ENCODE data around the gene PPP3R2. TPM values are rescaled to one million over a fixed set of nuclear protein-coding genes. Genes with fewer than 3 reads are reported as not detected.

The PPP3R2 gene
- polyA plus RNA-seq, 2 donors: not detected

DNA sequence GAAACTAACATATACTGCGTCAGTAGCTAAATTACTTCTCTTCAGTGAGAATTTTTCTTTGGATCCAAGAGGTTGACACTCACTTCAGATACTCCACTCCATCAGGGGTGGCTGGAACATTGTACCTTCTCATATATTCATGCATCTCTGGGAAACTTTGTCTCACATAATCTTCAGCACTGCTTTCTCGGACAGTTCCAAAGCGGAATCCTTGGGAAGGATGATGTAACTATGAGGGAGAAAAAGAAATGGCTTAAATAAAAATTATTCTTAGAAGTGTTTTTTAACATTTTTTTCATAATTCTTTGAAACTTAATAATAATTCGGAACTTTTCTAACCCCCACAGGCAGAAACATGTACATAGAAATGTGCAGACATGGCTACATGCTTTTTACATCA is 33.4 kb upstream of the PPP3R2 start:
- WGBS, 2 donors: 69 to 75% methylated on average over 4 of the region's 4 CpGs
- H3K36me3 ChIP-seq (ENCODE audit: control insufficient read depth in 2 of 2, insufficient read depth in 2 of 2, low read length in 1 of 2): no peaks in the 10 kb centered on the region
- H3K9me3 ChIP-seq (ENCODE audit: control insufficient read depth in 2 of 2, insufficient read depth in 1 of 2, low read depth in 1 of 2, low read length in 1 of 2): no peaks in the 10 kb centered on the region
- H3K4me1 ChIP-seq (ENCODE audit: control insufficient read depth in 2 of 2, insufficient read depth in 2 of 2, low read length in 1 of 2): no peaks in the 10 kb centered on the region
- H3K4me3 ChIP-seq (ENCODE audit: low read depth in 1 of 2, low read length in 2 of 2): no peak overlapping the region
- H3K27me3 ChIP-seq (ENCODE audit: control insufficient read depth in 1 of 2, insufficient read depth in 2 of 2, low read length in 2 of 2): no peaks in the 10 kb centered on the region
- no peak overlapping the region for H3K27ac ChIP-seq (ENCODE audit: low read depth in 2 of 2, low read length in 1 of 2)

DNA sequence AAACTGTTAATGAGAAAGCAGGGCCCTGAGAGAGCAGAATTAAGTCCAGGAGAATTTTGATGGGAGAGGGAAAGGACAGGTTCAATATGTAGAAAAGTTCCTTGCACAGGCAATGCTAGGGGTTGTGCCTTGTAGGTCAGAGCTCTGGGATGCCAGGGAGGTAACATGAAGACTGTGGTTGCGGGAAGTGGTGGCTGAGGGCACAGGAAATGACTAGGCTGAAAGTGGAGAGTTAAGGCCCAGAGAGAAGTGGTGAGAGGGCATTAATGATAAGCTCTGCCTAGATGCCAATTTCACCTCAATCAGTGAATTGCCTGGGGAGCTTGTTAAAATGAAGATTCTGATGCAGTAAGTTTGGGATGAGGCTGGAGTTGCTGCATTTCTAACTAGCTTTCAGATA is 31.5 kb upstream of the PPP3R2 start:
- 75 to 84% methylated on average over 1 of the region's 1 CpG for WGBS, 2 donors

DNA sequence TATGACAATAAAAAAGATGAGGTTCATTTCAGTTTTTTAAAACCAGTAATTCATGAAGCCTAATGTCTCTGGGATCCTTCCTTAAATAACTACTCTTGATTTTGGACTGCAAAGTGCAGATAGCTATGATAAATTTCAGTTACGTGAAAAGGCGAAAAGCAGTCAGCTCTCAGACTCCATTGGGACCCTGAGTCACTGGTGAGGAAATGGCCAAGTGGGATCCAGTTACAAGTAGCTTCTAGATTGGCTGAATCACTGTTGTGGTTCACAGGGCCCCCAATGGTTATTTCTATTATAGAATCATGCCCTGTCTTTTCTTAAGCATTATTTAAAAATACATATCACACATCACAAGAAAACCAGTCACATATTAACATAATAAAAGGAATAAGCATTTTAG is 31.1 kb upstream of the PPP3R2 start:
- H3K4me3 ChIP-seq (ENCODE audit: low read depth in 1 of 2, low read length in 2 of 2): no peak overlapping the region
- no peak overlapping the region for H3K27ac ChIP-seq (ENCODE audit: low read depth in 2 of 2, low read length in 1 of 2)
- no peaks in the 10 kb centered on the region for H3K36me3 ChIP-seq (ENCODE audit: control insufficient read depth in 2 of 2, insufficient read depth in 2 of 2, low read length in 1 of 2)
- H3K9me3 ChIP-seq (ENCODE audit: control insufficient read depth in 2 of 2, insufficient read depth in 1 of 2, low read depth in 1 of 2, low read length in 1 of 2): no peaks in the 10 kb centered on the region
- 86 to 87% methylated on average over 2 of the region's 2 CpGs for WGBS, 2 donors
- H3K27me3 ChIP-seq (ENCODE audit: control insufficient read depth in 1 of 2, insufficient read depth in 2 of 2, low read length in 2 of 2): no peaks in the 10 kb centered on the region
- no peaks in the 10 kb centered on the region for H3K4me1 ChIP-seq (ENCODE audit: control insufficient read depth in 2 of 2, insufficient read depth in 2 of 2, low read length in 1 of 2)

More for the DNA sequence above, 31.5 kb upstream of the PPP3R2 start:
- Histone ChIP-seq H3K4me3 (ENCODE audit: low read depth in 1 of 2, low read length in 2 of 2) (no peak overlapping the region), H3K27me3 (ENCODE audit: control insufficient read depth in 1 of 2, insufficient read depth in 2 of 2, low read length in 2 of 2) (no peaks in the 10 kb centered on the region), H3K36me3 (ENCODE audit: control insufficient read depth in 2 of 2, insufficient read depth in 2 of 2, low read length in 1 of 2) (no peaks in the 10 kb centered on the region), H3K27ac (ENCODE audit: low read depth in 2 of 2, low read length in 1 of 2) (no peak overlapping the region), H3K4me1 (ENCODE audit: control insufficient read depth in 2 of 2, insufficient read depth in 2 of 2, low read length in 1 of 2) (no peaks in the 10 kb centered on the region), H3K9me3 (ENCODE audit: control insufficient read depth in 2 of 2, insufficient read depth in 1 of 2, low read depth in 1 of 2, low read length in 1 of 2) (no peaks in the 10 kb centered on the region)

DNA sequence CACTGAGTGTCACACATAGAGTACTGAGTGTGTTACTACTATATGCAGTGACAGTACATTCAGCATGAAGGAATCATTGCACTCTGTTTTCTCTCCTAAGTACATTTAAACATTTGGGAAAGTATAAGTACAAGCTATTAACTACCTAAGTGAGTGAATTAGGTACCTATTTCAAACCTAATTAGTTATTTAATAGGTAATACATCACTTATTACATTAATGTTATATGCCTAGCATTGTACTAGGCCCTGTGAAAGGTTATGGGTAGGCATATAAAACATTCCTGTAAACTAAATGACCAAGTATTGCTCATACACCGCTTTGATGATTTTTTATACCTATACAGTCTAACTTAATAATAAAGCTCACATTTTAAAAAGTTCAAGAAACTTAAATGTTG is 25.7 kb upstream of the PPP3R2 start:
- Histone ChIP-seq H3K36me3 (ENCODE audit: control insufficient read depth in 2 of 2, insufficient read depth in 2 of 2, low read length in 1 of 2) (no peaks in the 10 kb centered on the region), H3K4me1 (ENCODE audit: control insufficient read depth in 2 of 2, insufficient read depth in 2 of 2, low read length in 1 of 2) (no peaks in the 10 kb centered on the region), H3K27ac (ENCODE audit: low read depth in 2 of 2, low read length in 1 of 2) (no peak overlapping the region), H3K9me3 (ENCODE audit: control insufficient read depth in 2 of 2, insufficient read depth in 1 of 2, low read depth in 1 of 2, low read length in 1 of 2) (no peaks in the 10 kb centered on the region), H3K4me3 (ENCODE audit: low read depth in 1 of 2, low read length in 2 of 2) (no peak overlapping the region), H3K27me3 (ENCODE audit: control insufficient read depth in 1 of 2, insufficient read depth in 2 of 2, low read length in 2 of 2) (no peaks in the 10 kb centered on the region)
- 97 to 100% methylated on average over 1 of the region's 1 CpG for WGBS, 2 donors

DNA sequence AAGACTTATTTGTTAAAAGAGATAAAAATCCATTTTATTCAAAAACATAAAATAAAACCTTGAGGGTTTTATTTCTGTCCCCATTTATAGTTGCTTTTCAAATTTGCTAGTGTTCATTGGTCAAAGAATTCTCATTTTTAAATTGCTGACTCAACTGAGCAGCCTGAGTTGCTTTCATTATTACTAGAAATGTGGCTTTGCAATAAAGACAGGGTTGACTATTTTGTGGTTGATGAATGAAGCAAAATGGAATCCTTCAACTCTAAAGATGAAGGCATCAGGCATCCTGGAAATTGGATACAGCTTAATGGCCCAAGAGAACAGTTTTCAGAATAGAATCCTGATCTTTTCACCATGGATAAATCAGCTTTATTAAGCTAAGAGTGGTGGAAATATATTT is 23.9 kb upstream of the PPP3R2 start:
- Histone ChIP-seq H3K27ac (ENCODE audit: low read depth in 2 of 2, low read length in 1 of 2) (no peak overlapping the region), H3K27me3 (ENCODE audit: control insufficient read depth in 1 of 2, insufficient read depth in 2 of 2, low read length in 2 of 2) (no peaks in the 10 kb centered on the region), H3K4me3 (ENCODE audit: low read depth in 1 of 2, low read length in 2 of 2) (no peak overlapping the region), H3K9me3 (ENCODE audit: control insufficient read depth in 2 of 2, insufficient read depth in 1 of 2, low read depth in 1 of 2, low read length in 1 of 2) (no peaks in the 10 kb centered on the region), H3K4me1 (ENCODE audit: control insufficient read depth in 2 of 2, insufficient read depth in 2 of 2, low read length in 1 of 2) (no peaks in the 10 kb centered on the region), H3K36me3 (ENCODE audit: control insufficient read depth in 2 of 2, insufficient read depth in 2 of 2, low read length in 1 of 2) (no peaks in the 10 kb centered on the region)

DNA sequence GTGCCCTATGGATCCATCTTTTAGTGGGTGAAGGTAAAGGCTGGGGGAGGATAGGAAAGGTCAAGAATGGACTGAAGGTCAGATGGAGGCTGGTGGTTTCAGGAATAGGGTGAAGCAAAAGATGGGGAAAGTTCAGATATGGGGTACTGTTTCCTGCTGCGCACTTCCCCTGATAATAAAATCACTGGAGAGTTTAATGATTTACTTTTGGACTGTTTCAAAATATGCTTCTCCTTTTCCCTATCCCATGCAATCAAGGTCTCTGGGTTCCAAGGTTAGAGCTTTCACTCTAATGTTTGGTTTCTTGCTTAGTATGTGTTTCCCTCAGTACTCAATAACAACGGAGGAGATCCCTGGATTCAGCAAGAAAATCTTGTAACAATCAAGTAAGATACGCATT is 10.8 kb upstream of the PPP3R2 start:
- H3K4me3 ChIP-seq (ENCODE audit: low read depth in 1 of 2, low read length in 2 of 2): no peak overlapping the region
- H3K9me3 ChIP-seq (ENCODE audit: control insufficient read depth in 2 of 2, insufficient read depth in 1 of 2, low read depth in 1 of 2, low read length in 1 of 2): no peaks in the 10 kb centered on the region
- no peaks in the 10 kb centered on the region for H3K36me3 ChIP-seq (ENCODE audit: control insufficient read depth in 2 of 2, insufficient read depth in 2 of 2, low read length in 1 of 2)
- no peaks in the 10 kb centered on the region for H3K27me3 ChIP-seq (ENCODE audit: control insufficient read depth in 1 of 2, insufficient read depth in 2 of 2, low read length in 2 of 2)
- no peaks in the 10 kb centered on the region for H3K4me1 ChIP-seq (ENCODE audit: control insufficient read depth in 2 of 2, insufficient read depth in 2 of 2, low read length in 1 of 2)
- 70 to 89% methylated on average over 3 of the region's 3 CpGs for WGBS, 2 donors
- H3K27ac ChIP-seq (ENCODE audit: low read depth in 2 of 2, low read length in 1 of 2): no peak overlapping the region

DNA sequence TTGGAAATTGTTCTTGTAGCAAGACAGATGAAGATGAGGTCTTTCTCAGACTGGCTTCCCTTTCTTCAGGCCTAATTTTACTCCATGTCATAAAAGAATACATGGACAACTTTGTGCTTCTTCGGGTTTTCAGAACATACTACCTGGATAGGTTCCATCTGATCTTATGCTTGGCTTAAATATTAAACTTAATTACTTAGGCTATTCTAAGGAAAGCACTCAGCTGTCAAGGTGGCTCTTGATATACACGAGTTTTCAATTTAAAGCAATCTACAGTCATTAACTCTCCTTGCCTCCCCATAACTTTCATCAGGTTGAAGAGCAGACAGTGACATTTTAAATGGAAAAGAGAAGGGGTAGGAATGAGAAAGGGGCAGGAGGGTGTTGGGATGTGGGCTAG is 9.5 kb upstream of the PPP3R2 start:
- Histone ChIP-seq H3K27ac (ENCODE audit: low read depth in 2 of 2, low read length in 1 of 2) (no peak overlapping the region), H3K4me1 (ENCODE audit: control insufficient read depth in 2 of 2, insufficient read depth in 2 of 2, low read length in 1 of 2) (no peaks in the 10 kb centered on the region), H3K9me3 (ENCODE audit: control insufficient read depth in 2 of 2, insufficient read depth in 1 of 2, low read depth in 1 of 2, low read length in 1 of 2) (no peaks in the 10 kb centered on the region), H3K36me3 (ENCODE audit: control insufficient read depth in 2 of 2, insufficient read depth in 2 of 2, low read length in 1 of 2) (no peaks in the 10 kb centered on the region), H3K4me3 (ENCODE audit: low read depth in 1 of 2, low read length in 2 of 2) (no peak overlapping the region), H3K27me3 (ENCODE audit: control insufficient read depth in 1 of 2, insufficient read depth in 2 of 2, low read length in 2 of 2) (no peaks in the 10 kb centered on the region)
- 45 to 56% methylated on average over 2 of the region's 2 CpGs for WGBS, 2 donors

DNA sequence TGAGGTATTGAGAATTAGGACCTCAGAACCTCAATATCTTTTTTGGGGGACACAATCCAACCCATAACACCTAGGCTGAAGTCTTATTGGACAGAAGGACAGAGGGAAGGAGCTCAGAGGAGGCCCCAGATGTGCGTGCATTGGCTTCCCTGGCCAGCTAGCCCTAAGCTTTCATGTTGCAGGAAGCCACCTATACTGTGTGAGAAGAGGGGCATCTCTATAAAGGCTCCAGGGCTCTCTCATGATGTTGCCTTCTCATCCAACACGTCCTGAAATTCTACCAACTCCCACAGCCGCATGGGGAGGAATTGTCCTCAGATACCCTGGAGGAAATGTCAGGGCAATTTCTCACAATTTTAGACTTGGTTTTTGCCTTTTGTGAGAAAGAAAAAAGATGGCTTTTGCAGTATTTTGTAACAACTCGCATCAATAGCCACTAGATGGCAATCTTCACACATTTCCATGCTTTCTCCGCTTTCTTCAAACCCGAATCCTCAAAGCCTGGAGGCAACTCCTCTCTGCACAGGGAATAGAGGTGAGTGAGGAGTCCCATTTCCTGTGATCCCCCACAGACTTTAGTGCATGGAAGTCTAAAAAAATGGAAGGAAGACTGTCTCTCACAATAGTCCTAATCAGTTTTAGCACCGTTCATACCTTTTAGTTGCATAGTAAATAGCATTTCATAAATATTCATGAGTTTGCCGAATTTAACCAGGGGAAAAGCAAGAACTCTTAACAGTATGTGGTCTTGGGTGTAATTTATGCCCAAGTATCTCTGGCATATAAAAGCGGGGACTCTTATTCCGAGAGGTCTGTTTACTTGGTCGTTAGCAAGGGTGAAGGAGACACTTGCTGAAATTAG is 7.4 kb upstream of the PPP3R2 start:
- Histone ChIP-seq H3K4me3 (ENCODE audit: low read depth in 1 of 2, low read length in 2 of 2) (no peak overlapping the region), H3K9me3 (ENCODE audit: control insufficient read depth in 2 of 2, insufficient read depth in 1 of 2, low read depth in 1 of 2, low read length in 1 of 2) (no peaks in the 10 kb centered on the region), H3K27ac (ENCODE audit: low read depth in 2 of 2, low read length in 1 of 2) (no peak overlapping the region), H3K4me1 (ENCODE audit: control insufficient read depth in 2 of 2, insufficient read depth in 2 of 2, low read length in 1 of 2) (no peaks in the 10 kb centered on the region), H3K36me3 (ENCODE audit: control insufficient read depth in 2 of 2, insufficient read depth in 2 of 2, low read length in 1 of 2) (no peaks in the 10 kb centered on the region), H3K27me3 (ENCODE audit: control insufficient read depth in 1 of 2, insufficient read depth in 2 of 2, low read length in 2 of 2) (no peaks in the 10 kb centered on the region)
- 20 to 30% methylated on average over 11 of the region's 11 CpGs for WGBS, 2 donors

DNA sequence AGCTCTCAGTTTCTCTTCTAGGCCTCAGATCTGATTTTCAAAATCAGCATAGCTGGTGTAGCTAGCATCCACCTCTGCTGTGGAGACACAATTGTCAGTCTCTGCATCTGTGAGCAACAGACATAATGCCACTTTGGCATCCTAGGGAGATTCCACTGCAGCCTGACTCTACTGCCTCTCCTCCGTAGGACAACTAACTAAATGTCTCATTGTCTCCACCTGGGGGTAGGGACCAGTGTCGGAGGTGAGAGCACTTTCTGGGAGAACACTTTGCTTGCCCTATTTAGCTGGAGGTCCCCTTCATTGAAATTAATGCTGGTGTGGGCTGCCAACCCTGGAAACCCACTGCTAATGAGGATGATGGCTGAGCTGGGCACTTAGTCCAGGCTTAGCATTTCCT is 1.4 kb downstream of the PPP3R2 start:
- Histone ChIP-seq H3K4me1 (ENCODE audit: control insufficient read depth in 2 of 2, insufficient read depth in 2 of 2, low read length in 1 of 2) (no peaks in the 10 kb centered on the region), H3K4me3 (ENCODE audit: low read depth in 1 of 2, low read length in 2 of 2) (no peak overlapping the region), H3K27ac (ENCODE audit: low read depth in 2 of 2, low read length in 1 of 2) (no peak overlapping the region), H3K9me3 (ENCODE audit: control insufficient read depth in 2 of 2, insufficient read depth in 1 of 2, low read depth in 1 of 2, low read length in 1 of 2) (no peaks in the 10 kb centered on the region), H3K36me3 (ENCODE audit: control insufficient read depth in 2 of 2, insufficient read depth in 2 of 2, low read length in 1 of 2) (no peaks in the 10 kb centered on the region), H3K27me3 (ENCODE audit: control insufficient read depth in 1 of 2, insufficient read depth in 2 of 2, low read length in 2 of 2) (no peaks in the 10 kb centered on the region)
- 62 to 77% methylated on average over 2 of the region's 2 CpGs for WGBS, 2 donors

DNA sequence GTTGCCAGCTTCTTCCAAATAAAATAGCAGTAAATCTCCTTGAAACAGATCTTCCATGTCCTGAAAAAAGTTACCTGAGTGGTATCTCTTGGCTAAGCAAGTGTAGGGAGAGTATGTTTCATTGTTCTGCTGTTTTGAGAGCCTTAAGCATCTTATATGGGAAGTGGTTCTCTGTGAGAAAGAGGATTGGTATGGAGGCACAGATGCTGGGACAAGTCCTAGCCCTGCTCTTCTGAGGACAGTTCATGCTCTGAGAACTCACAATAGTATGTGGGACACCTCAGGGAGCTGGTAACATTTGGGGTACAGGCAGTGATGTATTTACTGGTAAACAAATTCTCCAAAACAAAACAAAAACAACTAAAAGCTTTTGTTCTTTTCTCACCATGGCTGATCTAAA is 2.0 kb downstream of the PPP3R2 start:
- H3K27me3 ChIP-seq (ENCODE audit: control insufficient read depth in 1 of 2, insufficient read depth in 2 of 2, low read length in 2 of 2): no peaks in the 10 kb centered on the region
- no peaks in the 10 kb centered on the region for H3K36me3 ChIP-seq (ENCODE audit: control insufficient read depth in 2 of 2, insufficient read depth in 2 of 2, low read length in 1 of 2)
- no peak overlapping the region for H3K4me3 ChIP-seq (ENCODE audit: low read depth in 1 of 2, low read length in 2 of 2)
- H3K27ac ChIP-seq (ENCODE audit: low read depth in 2 of 2, low read length in 1 of 2): no peak overlapping the region
- no peaks in the 10 kb centered on the region for H3K4me1 ChIP-seq (ENCODE audit: control insufficient read depth in 2 of 2, insufficient read depth in 2 of 2, low read length in 1 of 2)
- no peaks in the 10 kb centered on the region for H3K9me3 ChIP-seq (ENCODE audit: control insufficient read depth in 2 of 2, insufficient read depth in 1 of 2, low read depth in 1 of 2, low read length in 1 of 2)
